Aorta (tissue), 5 donors: ENCODE results near the gene LYPD4. TPM values are rescaled to one million over a fixed set of nuclear protein-coding genes. Genes with fewer than 3 reads are reported as not detected.

Experiments
- ATAC-seq: fragments of 200-7000 bp; cut with Tn5 transposase; one replicate; pipeline ENCODE4 v1.9.1; 2022; ENCODE audit warnings: moderate library complexity; ENCODE audit not compliant: low FRiP score
- DNase-seq, 2 donors: peaks; one replicate each; pipeline ENCODE4 v3.0.0-alpha.2; 2020
- H3K27ac ChIP-seq, 2 donors: one replicate each; pipeline ENCODE4 v1.5.1; 2013; ENCODE audit warnings: low read length in 2 of 2, mild to moderate bottlenecking in 2 of 2, moderate library complexity in 2 of 2, control low read depth in 1 of 2, inconsistent platforms in 1 of 2, low read depth in 1 of 2
- H3K27me3 ChIP-seq, 2 donors: one replicate each; pipeline ENCODE4 v1.6.1; 2013; ENCODE audit warnings: control low read depth in 1 of 2, low read length in 1 of 2, mild to moderate bottlenecking in 1 of 2, moderate library complexity in 1 of 2; ENCODE audit not compliant: insufficient read depth in 2 of 2, control insufficient read depth in 1 of 2
- H3K36me3 ChIP-seq, 2 donors: one replicate each; pipeline ENCODE4 v1.6.1; 2013; ENCODE audit warnings: control low read depth in 1 of 2, low read length in 1 of 2, mild to moderate bottlenecking in 1 of 2; ENCODE audit not compliant: insufficient read depth in 2 of 2, control insufficient read depth in 1 of 2
- H3K4me1 ChIP-seq, 2 donors: one replicate each; pipeline ENCODE4 v1.6.1; 2013; ENCODE audit warnings: low read length in 2 of 2, control low read depth in 1 of 2, mild to moderate bottlenecking in 1 of 2, moderate library complexity in 1 of 2; ENCODE audit not compliant: insufficient read depth in 2 of 2, control insufficient read depth in 1 of 2
- H3K4me3 ChIP-seq, 2 donors: one replicate each; pipeline ENCODE4 v1.5.1; 2013; ENCODE audit warnings: low read length in 2 of 2, control low read depth in 1 of 2, mild to moderate bottlenecking in 1 of 2
- H3K9me3 ChIP-seq: one replicate; pipeline ENCODE4 v1.6.1; 2013; ENCODE audit warnings: mild to moderate bottlenecking, low read length; ENCODE audit not compliant: control insufficient read depth
- WGBS, 2 donors: extraction: QIAGEN DNeasy Blood & Tissue Kit; methylation state at CpG; one replicate each; pipeline ENCODE4 v1.1.7; 2013; 5-methylcytosine and 5-hydroxymethylcytosine counted together
- intact Hi-C, 2 donors: fragments of 100-400 bp; cut with DNase I; formaldehyde crosslinking; loops; one replicate each; pipeline versions ENCODE4 v1.14.2 to v1.15.0; 2022
- polyA plus RNA-seq, 2 donors: library from polyadenylated mRNA; stranded (reverse); fragments of 200-250 nt; gene quantifications; one replicate each; pipeline ENCODE4 v1.2.3, GENCODE V29; 2013
- total RNA-seq, 2 donors: library from RNA; stranded (reverse); fragmentation: NEBNext Ultra II Directional; extraction: Animal tissue kit (Norgen Biotek cat#: 25700); gene quantifications; one replicate each; pipeline ENCODE4 v1.2.1, GENCODE V29; 2021
- donor health status: healthy with polysubstance abuse.
- donor health status: Bipolar disorder and iron deficiency.
- donor health status: DM: no; HTN: no; CAD: no.
- donor health status: DM: no; HTN: no; CAD: no.
- donor health status: DM: yes; HTN: yes; CAD: no.

Gene LYPD4
- total and polyA plus RNA-seq, 4 donors: not detected

DNA sequence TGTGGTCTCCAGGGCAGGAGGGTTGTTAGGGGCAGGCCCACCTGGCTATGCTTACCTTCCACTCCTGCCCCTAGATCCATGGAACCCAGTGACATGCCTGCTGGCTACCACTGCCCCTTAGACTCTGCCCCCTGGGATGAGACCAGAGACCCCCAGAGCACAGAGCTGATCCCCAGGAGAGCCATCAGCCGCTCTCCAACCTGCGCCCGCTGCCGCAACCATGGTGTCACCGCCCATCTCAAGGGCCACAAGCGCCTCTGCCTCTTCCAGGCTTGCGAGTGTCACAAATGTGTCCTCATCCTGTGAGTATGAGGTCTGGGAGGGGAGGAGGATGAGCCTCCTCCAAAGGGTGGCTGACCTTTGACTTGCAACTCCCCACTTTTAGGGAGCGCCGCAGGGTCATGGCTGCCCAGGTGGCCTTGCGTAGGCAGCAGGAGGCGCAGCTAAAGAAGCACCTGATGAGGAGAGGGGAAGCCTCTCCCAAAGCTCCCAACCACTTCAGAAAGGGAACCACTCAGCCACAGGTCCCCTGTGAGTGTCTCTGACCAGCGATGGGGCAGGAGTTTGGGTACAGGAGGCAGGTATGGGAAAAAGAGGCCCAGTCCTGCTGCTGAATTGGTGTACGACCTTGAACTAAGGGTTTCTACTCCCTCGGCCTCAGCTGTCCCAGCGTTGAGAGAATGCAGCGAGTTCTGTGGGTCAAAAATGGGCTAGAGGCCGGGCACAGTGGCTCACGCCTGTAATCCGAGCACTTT is 3.0 kb upstream of the LYPD4 start:
- Histone ChIP-seq H3K4me3 (no peak overlapping the region), H3K4me1 (no peaks in the 10 kb centered on the region), H3K9me3 (no peaks in the 10 kb centered on the region), H3K27ac (no peak overlapping the region), H3K36me3 (no peaks in the 10 kb centered on the region), H3K27me3 (no peaks in the 10 kb centered on the region)
- DNase-seq (no peak), ATAC-seq (no peak)
- intact Hi-C loops: no loop called here
- 88 to 89% methylated on average over 19 of the region's 19 CpGs for WGBS, 2 donors

DNA sequence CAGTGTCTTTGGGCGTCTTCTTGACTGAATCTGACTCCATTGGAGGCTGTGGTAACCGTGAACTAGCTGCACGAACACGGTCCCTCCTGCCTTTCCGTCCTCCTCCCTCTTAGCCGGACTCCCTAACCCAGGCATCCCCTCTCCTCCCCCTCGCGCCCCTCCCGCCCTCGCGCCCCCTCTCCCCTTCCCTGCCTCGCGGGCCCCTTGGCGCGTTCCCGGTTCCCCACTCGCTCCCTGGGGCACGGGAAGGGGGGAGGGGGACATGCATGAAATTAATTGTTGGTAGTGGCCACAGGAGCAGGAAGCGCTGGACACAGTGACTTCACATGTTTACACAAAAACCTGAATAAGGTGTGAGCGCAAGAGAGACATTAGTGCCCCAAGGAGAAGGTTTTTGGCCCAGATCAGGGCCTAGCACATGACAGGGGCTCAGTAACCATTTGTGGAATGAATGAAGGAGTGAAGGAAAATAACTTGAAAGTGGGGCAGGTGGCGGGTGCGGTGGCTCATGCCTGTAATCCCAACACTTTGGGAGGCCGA is 638 bp upstream of the LYPD4 start:
- DNase-seq: no peak

GRCh38 chr19:41845001-41845050 is 343 bp upstream of the LYPD4 start, which contains the start of gene DMRTC2:
TSS of gene DMRTC2 (plus strand) at chr19:41845042. CDS start at chr19:41847429, 2,387 bp downstream.
- H3K27ac ChIP-seq: no peak within 1 kb of the TSS
- H3K4me3 ChIP-seq: no peak within 1 kb of the TSS
- no peaks in the 10 kb centered on the region for H3K9me3 ChIP-seq
- no peaks in the 10 kb centered on the region for H3K4me1 ChIP-seq
- WGBS, 2 donors: 93 to 96% methylated on average over 3 of the region's 3 CpGs
- H3K36me3 ChIP-seq: no peaks in the 10 kb centered on the region
- DNase-seq (no peak), ATAC-seq (no peak)
- H3K27me3 ChIP-seq: no peaks in the 10 kb centered on the region
- intact Hi-C loops: no loop called here

More for the DNA sequence above, 638 bp upstream of the LYPD4 start:
- H3K27me3 ChIP-seq: no peaks in the 10 kb centered on the region
- no peaks in the 10 kb centered on the region for H3K4me1 ChIP-seq
- intact Hi-C loops: no loop called here
- 90% methylated on average over 15 to 23 of the region's 23 CpGs for WGBS, 2 donors
- H3K36me3 ChIP-seq: no peaks in the 10 kb centered on the region
- H3K9me3 ChIP-seq: no peaks in the 10 kb centered on the region
- no peak overlapping the region for H3K27ac ChIP-seq
- H3K4me3 ChIP-seq: no peak overlapping the region
- no peak for ATAC-seq

GRCh38 chr19:41843371-41843770 is 1.1 kb downstream of the LYPD4 start:
- ATAC-seq: no peak
- H3K4me3 ChIP-seq: no peak overlapping the region
- H3K9me3 ChIP-seq: no peaks in the 10 kb centered on the region
- intact Hi-C loops: no loop called here
- H3K27me3 ChIP-seq: no peaks in the 10 kb centered on the region
- no peaks in the 10 kb centered on the region for H3K36me3 ChIP-seq
- WGBS, 2 donors: 64 to 69% methylated on average over 7 of the region's 7 CpGs
- DNase-seq: no peak
- H3K4me1 ChIP-seq: no peaks in the 10 kb centered on the region
- no peak overlapping the region for H3K27ac ChIP-seq

DNA sequence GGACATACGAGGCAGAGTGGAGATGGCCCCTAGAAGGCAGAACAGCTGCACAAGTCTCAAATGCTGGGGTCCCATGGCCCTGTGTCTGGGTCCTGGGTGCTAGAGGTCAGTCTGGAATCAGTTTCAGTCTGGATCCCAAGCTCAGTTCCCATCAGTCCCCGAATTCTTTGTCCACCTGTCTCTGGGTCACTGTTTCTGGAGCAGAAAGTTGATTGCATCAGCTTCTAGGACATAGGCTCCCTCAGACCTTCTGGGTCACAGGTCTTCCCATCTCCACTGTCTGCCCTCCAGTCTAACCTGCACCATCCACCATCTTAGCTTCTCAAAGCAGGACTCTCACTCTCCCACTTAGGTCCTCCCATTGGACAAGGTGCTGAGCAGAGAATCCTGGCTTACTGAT is 5.3 kb downstream of the LYPD4 start:
- Histone ChIP-seq H3K36me3 (no peaks in the 10 kb centered on the region), H3K9me3 (no peaks in the 10 kb centered on the region), H3K4me1 (no peaks in the 10 kb centered on the region), H3K27ac (no peak overlapping the region), H3K4me3 (no peak overlapping the region), H3K27me3 (no peaks in the 10 kb centered on the region)
- no peak for ATAC-seq
- no peak for DNase-seq
- 62 to 64% methylated on average over 2 of the region's 2 CpGs for WGBS, 2 donors
- intact Hi-C loops: no loop called here

DNA sequence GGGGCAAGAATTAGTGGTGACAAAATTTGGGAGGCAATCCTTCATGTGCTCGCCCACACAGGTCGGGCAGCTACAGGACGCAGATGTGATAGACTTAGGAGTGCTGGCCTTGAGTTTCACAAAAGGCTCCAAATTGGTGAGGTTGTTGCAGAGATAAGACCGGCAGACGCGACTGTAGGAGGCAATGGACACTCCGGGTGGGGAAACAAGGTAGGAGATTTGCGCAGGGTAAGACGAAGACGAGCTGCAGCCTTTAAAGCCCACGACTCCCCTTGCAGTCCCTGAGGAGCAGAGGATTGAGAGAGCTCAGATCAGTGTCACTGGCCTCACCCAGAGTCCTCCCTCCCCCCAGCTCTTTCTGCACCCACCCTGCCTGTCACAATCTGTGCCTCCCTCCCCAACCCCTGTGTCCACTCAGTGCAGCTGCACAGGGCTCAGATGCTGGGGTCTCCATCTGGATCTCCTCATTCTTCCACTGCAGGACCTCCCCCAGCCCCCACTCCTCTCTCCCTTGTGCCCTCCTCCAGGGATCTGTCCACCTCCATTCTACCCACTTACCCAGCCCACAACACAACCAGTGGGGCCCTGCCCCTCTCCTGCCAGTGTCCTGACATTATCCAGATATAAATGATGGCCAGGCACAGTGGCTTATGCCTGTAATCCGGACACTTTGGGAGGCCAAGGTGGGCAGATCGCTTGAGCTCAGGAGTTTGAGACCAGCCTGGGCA is 6.3 kb downstream of the LYPD4 start:
- Histone ChIP-seq H3K36me3 (no peaks in the 10 kb centered on the region), H3K27ac (no peak overlapping the region), H3K4me3 (no peak overlapping the region), H3K4me1 (no peaks in the 10 kb centered on the region), H3K27me3 (no peaks in the 10 kb centered on the region), H3K9me3 (no peaks in the 10 kb centered on the region)
- intact Hi-C loops: no loop called here
- 61 to 63% methylated on average over 13 of the region's 13 CpGs for WGBS, 2 donors
- DNase-seq: no peak
- ATAC-seq: no peak

GRCh38 chr19:41821003-41821735 is 23.3 kb downstream of the LYPD4 start:
- H3K4me3 ChIP-seq: no peak overlapping the region
- 30 to 31% methylated on average over 12 of the region's 12 CpGs for WGBS, 2 donors
- peak in 1 of 2 donors; percentile 9 for DNase-seq
- H3K27me3 ChIP-seq: no peaks in the 10 kb centered on the region
- ATAC-seq: peak; percentile 46
- no peak overlapping the region for H3K27ac ChIP-seq
- H3K36me3 ChIP-seq: no peaks in the 10 kb centered on the region
- intact Hi-C loops: no loop called here
- H3K4me1 ChIP-seq: no peaks in the 10 kb centered on the region
- no peaks in the 10 kb centered on the region for H3K9me3 ChIP-seq

GRCh38 chr19:41816761-41817160 is 27.7 kb downstream of the LYPD4 start:
- no peak for DNase-seq
- no peaks in the 10 kb centered on the region for H3K4me1 ChIP-seq
- WGBS, 2 donors: 40 to 46% methylated on average over 2 of the region's 2 CpGs
- intact Hi-C loops: no loop called here
- no peak overlapping the region for H3K27ac ChIP-seq
- H3K4me3 ChIP-seq: no peak overlapping the region
- no peaks in the 10 kb centered on the region for H3K9me3 ChIP-seq
- H3K27me3 ChIP-seq: no peaks in the 10 kb centered on the region
- ATAC-seq: no peak
- no peaks in the 10 kb centered on the region for H3K36me3 ChIP-seq
